SK-N-SH treated with all-trans-retinoic acid at 6 μM for 48 hours (cell line): ENCODE results near the gene IL17RB.
A peak's percentile ranks its signal among the peaks of the same experiment; 100 is the strongest.

Experiments
- ATAC-seq: fragments of 200-7000 bp; cut with Tn5 transposase; 3 replicates; pipeline ENCODE4 v1.9.1; 2020; ENCODE audit warnings: mild to moderate bottlenecking, moderate library complexity
- ARNTL ChIP-seq: fragments of 450-650 bp; formaldehyde crosslinking; IDR thresholded peaks from 2 replicates; pipeline ENCODE4 v1.5.0; 2020; ENCODE audit warnings: low read depth, mild to moderate bottlenecking, moderate library complexity, borderline replicate concordance
- BACH2 ChIP-seq: fragments of 250-450 bp; sonication (Bioruptor Pico); IDR thresholded peaks from 2 replicates; pipeline ENCODE4 v1.9.0; 2021; ENCODE audit warnings: mild to moderate bottlenecking, borderline replicate concordance
- ESRRG ChIP-seq: fragments of 250-450 bp; sonication (Bioruptor Pico); IDR thresholded peaks from 2 replicates; pipeline ENCODE4 v1.6.1; 2021; ENCODE audit warnings: mild to moderate bottlenecking
- GLIS3 ChIP-seq: fragments of 250-450 bp; sonication (Bioruptor Pico); IDR thresholded peaks from 2 replicates; pipeline ENCODE4 v1.5.0; 2020; ENCODE audit warnings: mild to moderate bottlenecking, moderate library complexity
- OSR1 ChIP-seq: fragments of 250-450 bp; sonication (Bioruptor Pico); IDR thresholded peaks from 2 replicates; pipeline ENCODE4 v1.8.0; 2022; ENCODE audit warnings: moderate library complexity, mild to moderate bottlenecking, inconsistent platforms
- PPARA ChIP-seq: fragments of 250-450 bp; sonication (Bioruptor Pico); IDR thresholded peaks from 2 replicates; pipeline ENCODE4 v1.5.0; 2020; ENCODE audit warnings: mild to moderate bottlenecking, borderline replicate concordance
- RARB ChIP-seq: fragments of 250-450 bp; sonication (Bioruptor Pico); IDR thresholded peaks from 2 replicates; pipeline ENCODE4 v1.8.0; 2021; ENCODE audit warnings: mild to moderate bottlenecking, moderate library complexity
- SNAI2 ChIP-seq: fragments of 250-450 bp; sonication (Bioruptor Pico); IDR thresholded peaks from 2 replicates; pipeline ENCODE4 v1.5.0; 2020; ENCODE audit warnings: mild to moderate bottlenecking, moderate library complexity
- TOX ChIP-seq: fragments of 250-450 bp; sonication (Bioruptor Pico); IDR thresholded peaks from 2 replicates; pipeline ENCODE4 v1.8.0; 2021; ENCODE audit warnings: mild to moderate bottlenecking, moderate library complexity, borderline replicate concordance
- ZC3H10 ChIP-seq: fragments of 250-450 bp; sonication (Bioruptor Pico); IDR thresholded peaks from 2 replicates; pipeline ENCODE4 v1.5.1; 2021; ENCODE audit warnings: mild to moderate bottlenecking, moderate library complexity
- ZFP3 ChIP-seq: fragments of 250-450 bp; sonication (Bioruptor Pico); IDR thresholded peaks from 2 replicates; pipeline ENCODE4 v1.5.0; 2020; ENCODE audit warnings: mild to moderate bottlenecking, moderate library complexity
- ZFP30 ChIP-seq: fragments of 450-650 bp; formaldehyde crosslinking; IDR thresholded peaks from 2 replicates; pipeline ENCODE4 v1.5.0; 2022; ENCODE audit warnings: mild to moderate bottlenecking, moderate library complexity
- ZNF565 ChIP-seq: fragments of 450-650 bp; formaldehyde crosslinking; conservative IDR thresholded peaks from 2 replicates; pipeline ENCODE4 v1.5.0; 2020; ENCODE audit warnings: low read depth, mild to moderate bottlenecking, moderate library complexity
- ZNF70 ChIP-seq: fragments of 450-650 bp; formaldehyde crosslinking; IDR thresholded peaks from 2 replicates; pipeline ENCODE4 v1.5.0; 2020; ENCODE audit warnings: mild to moderate bottlenecking, moderate library complexity
- TF ChIP-seq, protein P1 (sequence below): fragments of 250-450 bp; sonication (Bioruptor Pico); IDR thresholded peaks from 2 replicates; pipeline ENCODE4 v1.8.0; 2020; ENCODE audit warnings: mild to moderate bottlenecking, moderate library complexity, borderline replicate concordance
- TF ChIP-seq, protein P2 (sequence below): fragments of 250-450 bp; sonication (Bioruptor Pico); IDR thresholded peaks from 2 replicates; pipeline ENCODE4 v1.5.1; 2020; ENCODE audit warnings: low read depth, mild to moderate bottlenecking, moderate library complexity
- TF ChIP-seq, protein P3 (sequence below): fragments of 250-450 bp; sonication (Bioruptor Pico); IDR thresholded peaks from 2 replicates; pipeline ENCODE4 v1.8.0; 2021; ENCODE audit warnings: low read depth, mild to moderate bottlenecking, moderate library complexity, borderline replicate concordance
- TF ChIP-seq, protein P4 (sequence below): fragments of 250-450 bp; sonication (Bioruptor Pico); IDR thresholded peaks from 2 replicates; pipeline ENCODE4 v1.5.0; 2020; ENCODE audit warnings: mild to moderate bottlenecking, moderate library complexity
- TF ChIP-seq, protein P5 (sequence below): fragments of 250-450 bp; sonication (Bioruptor Pico); IDR thresholded peaks from 2 replicates; pipeline ENCODE4 v1.5.1; 2021; ENCODE audit warnings: mild to moderate bottlenecking, moderate library complexity

Gene IL17RB

DNA sequence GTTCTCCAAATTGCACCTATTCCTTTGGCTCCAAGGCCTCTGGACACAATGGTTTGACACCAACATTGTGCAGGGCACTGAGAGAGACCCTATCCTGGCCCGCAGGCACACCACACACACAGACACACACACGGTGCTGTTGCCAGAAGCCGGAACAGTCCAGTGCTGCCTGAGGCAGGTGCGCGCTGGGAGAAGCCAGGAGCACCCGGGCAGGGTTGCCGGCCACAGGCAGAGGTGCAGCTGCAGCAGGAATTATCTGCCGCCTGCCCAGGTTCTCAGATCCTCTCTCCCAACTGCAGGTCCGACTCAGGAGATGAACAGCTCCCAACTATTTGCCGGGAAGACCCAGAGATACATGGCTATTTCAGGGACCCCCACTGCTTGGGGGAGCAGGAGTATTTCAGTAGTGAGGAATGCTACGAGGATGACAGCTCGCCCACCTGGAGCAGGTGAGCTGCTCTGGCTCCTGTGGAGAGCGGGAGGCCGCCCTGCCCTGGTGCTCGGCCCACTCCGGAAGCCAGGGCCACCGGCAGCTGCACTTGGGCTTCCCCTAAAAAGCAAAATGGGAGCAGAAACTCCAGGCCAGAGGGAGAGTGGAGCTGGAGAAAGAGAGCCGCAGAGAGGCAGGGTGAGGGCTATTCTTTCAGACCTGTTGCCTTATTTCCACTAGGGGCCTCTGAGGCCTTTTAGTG, 43.1 kb upstream of the IL17RB start:
- no peak for ATAC-seq
- TF ChIP-seq ZFP3 (CRISPR knock-in tag): no peak
- TF ChIP-seq ARNTL (CRISPR knock-in tag): no peak
- TF ChIP-seq ESRRG: no peak
- no peak for TF ChIP-seq SNAI2
- no peak for TF ChIP-seq PPARA (CRISPR knock-in tag)
- TF ChIP-seq OSR1: no peak
- no peak for TF ChIP-seq TOX

DNA sequence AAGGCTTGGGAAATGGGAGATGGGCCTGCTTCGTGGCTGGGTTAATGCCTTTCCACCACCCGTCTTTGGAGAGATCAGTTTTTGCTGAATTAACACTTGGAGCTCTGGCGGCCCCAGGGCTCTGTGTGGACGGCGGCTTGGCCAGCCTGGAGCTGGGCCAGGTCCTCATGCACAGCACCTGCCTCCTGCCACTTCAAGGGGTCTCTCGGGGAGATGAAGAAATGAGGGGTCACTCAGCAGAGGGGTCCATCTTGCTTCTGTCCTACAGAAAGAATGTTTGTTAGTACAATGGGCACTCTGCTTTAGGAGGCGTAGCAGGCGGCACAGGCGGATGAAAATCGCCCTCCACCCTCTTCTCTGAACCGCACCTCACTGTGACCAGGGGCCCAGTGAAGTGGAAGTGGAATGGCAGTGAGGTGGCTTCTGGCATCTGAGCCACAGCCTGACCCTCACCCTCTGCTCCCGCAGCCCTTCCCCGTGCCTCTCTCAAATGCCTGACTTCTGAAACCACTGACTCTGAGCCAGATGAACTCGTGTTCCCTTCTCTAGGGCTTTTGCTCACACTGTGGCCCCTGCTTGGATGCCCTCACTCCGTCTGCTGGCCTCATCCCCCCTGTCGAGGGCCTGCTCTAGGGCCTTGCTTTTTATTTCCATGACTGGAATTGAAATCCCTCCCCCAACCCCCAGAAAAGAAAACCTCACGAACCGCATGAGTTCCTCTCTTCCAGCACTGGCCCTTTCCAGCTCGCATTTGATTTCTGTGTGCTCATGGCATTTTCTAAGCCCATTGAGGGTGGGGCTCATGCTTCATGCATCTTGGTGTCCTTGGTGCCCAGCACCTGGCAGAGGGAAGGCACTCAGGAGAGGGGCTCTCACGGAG, 42.3 kb upstream of the IL17RB start:
- ATAC-seq: no peak
- no peak for TF ChIP-seq ZFP30 (CRISPR knock-in tag)
- TF ChIP-seq, protein P1, sequence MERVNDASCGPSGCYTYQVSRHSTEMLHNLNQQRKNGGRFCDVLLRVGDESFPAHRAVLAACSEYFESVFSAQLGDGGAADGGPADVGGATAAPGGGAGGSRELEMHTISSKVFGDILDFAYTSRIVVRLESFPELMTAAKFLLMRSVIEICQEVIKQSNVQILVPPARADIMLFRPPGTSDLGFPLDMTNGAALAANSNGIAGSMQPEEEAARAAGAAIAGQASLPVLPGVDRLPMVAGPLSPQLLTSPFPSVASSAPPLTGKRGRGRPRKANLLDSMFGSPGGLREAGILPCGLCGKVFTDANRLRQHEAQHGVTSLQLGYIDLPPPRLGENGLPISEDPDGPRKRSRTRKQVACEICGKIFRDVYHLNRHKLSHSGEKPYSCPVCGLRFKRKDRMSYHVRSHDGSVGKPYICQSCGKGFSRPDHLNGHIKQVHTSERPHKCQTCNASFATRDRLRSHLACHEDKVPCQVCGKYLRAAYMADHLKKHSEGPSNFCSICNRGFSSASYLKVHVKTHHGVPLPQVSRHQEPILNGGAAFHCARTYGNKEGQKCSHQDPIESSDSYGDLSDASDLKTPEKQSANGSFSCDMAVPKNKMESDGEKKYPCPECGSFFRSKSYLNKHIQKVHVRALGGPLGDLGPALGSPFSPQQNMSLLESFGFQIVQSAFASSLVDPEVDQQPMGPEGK (CRISPR knock-in tag): no peak

DNA sequence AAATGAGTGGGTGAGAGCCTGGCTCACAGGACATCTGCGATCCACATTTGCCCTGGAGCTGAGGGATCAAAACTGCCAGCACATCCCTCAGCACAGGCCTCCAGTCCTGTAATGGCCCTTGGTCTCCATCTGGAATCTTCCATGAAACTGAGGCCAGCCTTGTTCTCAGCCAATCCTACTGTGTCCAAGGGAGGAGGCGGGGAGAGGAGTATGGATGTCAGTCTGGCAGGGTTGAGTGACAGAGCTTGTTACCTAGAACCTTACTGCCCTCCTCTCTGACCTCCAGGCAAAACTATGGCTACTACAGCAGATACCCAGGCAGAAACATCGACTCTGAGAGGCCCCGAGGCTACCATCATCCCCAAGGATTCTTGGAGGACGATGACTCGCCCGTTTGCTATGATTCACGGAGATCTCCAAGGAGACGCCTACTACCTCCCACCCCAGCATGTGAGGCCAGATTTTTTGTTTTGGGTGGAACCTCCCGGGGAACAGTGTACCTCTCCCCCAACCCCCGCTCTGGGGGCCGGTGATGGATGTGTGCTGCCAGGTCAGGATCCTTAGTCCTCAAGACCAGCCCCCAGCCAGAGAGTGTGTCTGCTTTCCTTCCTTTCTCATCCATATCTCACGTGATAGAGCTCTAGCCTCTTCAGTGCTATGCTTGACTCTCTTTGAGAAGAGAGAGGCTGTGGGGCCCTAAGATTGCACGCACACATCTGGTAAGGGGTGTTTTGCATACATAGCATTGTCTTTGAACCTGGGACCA, 41.5 kb upstream of the IL17RB start:
- peak; percentile 77 for ATAC-seq
- no peak for TF ChIP-seq ZNF70 (CRISPR knock-in tag)
- TF ChIP-seq, protein P2, sequence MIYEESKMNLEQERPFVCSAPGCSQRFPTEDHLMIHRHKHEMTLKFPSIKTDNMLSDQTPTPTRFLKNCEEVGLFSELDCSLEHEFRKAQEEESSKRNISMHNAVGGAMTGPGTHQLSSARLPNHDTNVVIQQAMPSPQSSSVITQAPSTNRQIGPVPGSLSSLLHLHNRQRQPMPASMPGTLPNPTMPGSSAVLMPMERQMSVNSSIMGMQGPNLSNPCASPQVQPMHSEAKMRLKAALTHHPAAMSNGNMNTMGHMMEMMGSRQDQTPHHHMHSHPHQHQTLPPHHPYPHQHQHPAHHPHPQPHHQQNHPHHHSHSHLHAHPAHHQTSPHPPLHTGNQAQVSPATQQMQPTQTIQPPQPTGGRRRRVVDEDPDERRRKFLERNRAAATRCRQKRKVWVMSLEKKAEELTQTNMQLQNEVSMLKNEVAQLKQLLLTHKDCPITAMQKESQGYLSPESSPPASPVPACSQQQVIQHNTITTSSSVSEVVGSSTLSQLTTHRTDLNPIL (CRISPR knock-in tag): no peak
- no peak for TF ChIP-seq OSR1
- no peak for TF ChIP-seq BACH2 (CRISPR knock-in tag)
- TF ChIP-seq ESRRG: no peak
- no peak for TF ChIP-seq ARNTL (CRISPR knock-in tag)
- TF ChIP-seq, protein P3, sequence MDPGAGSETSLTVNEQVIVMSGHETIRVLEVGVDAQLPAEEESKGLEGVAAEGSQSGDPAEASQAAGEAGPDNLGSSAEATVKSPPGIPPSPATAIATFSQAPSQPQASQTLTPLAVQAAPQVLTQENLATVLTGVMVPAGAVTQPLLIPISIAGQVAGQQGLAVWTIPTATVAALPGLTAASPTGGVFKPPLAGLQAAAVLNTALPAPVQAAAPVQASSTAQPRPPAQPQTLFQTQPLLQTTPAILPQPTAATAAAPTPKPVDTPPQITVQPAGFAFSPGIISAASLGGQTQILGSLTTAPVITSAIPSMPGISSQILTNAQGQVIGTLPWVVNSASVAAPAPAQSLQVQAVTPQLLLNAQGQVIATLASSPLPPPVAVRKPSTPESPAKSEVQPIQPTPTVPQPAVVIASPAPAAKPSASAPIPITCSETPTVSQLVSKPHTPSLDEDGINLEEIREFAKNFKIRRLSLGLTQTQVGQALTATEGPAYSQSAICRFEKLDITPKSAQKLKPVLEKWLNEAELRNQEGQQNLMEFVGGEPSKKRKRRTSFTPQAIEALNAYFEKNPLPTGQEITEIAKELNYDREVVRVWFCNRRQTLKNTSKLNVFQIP (CRISPR knock-in tag): no peak
- TF ChIP-seq GLIS3: no peak
- TF ChIP-seq RARB (CRISPR knock-in tag): no peak
- TF ChIP-seq, protein P4, sequence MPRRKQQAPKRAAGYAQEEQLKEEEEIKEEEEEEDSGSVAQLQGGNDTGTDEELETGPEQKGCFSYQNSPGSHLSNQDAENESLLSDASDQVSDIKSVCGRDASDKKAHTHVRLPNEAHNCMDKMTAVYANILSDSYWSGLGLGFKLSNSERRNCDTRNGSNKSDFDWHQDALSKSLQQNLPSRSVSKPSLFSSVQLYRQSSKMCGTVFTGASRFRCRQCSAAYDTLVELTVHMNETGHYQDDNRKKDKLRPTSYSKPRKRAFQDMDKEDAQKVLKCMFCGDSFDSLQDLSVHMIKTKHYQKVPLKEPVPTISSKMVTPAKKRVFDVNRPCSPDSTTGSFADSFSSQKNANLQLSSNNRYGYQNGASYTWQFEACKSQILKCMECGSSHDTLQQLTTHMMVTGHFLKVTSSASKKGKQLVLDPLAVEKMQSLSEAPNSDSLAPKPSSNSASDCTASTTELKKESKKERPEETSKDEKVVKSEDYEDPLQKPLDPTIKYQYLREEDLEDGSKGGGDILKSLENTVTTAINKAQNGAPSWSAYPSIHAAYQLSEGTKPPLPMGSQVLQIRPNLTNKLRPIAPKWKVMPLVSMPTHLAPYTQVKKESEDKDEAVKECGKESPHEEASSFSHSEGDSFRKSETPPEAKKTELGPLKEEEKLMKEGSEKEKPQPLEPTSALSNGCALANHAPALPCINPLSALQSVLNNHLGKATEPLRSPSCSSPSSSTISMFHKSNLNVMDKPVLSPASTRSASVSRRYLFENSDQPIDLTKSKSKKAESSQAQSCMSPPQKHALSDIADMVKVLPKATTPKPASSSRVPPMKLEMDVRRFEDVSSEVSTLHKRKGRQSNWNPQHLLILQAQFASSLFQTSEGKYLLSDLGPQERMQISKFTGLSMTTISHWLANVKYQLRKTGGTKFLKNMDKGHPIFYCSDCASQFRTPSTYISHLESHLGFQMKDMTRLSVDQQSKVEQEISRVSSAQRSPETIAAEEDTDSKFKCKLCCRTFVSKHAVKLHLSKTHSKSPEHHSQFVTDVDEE (CRISPR knock-in tag): no peak
- TF ChIP-seq ZC3H10 (CRISPR knock-in tag): no peak
- no peak for TF ChIP-seq ZNF565 (CRISPR knock-in tag)
- TF ChIP-seq TOX: no peak
- TF ChIP-seq, protein P5, sequence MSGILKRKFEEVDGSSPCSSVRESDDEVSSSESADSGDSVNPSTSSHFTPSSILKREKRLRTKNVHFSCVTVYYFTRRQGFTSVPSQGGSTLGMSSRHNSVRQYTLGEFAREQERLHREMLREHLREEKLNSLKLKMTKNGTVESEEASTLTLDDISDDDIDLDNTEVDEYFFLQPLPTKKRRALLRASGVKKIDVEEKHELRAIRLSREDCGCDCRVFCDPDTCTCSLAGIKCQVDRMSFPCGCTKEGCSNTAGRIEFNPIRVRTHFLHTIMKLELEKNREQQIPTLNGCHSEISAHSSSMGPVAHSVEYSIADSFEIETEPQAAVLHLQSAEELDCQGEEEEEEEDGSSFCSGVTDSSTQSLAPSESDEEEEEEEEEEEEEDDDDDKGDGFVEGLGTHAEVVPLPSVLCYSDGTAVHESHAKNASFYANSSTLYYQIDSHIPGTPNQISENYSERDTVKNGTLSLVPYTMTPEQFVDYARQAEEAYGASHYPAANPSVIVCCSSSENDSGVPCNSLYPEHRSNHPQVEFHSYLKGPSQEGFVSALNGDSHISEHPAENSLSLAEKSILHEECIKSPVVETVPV (CRISPR knock-in tag): no peak
- TF ChIP-seq ZFP3 (CRISPR knock-in tag): no peak
- TF ChIP-seq, all 23 proteins: peak for 0
